ENCODE measurements around the gene DMKN.

The DMKN gene

GRCh38 chr19:35540356-35540927 lies 27.0 kb upstream of the DMKN start:
- Mint-ChIP-seq H3K27ac (no peak overlapping the region), H3K9me3 (no peaks in the 10 kb centered on the region), H3K4me1 (peaks cover 29% of the 10 kb centered on the region), H3K27me3 (no peaks in the 10 kb centered on the region), H3K36me3 (no peaks in the 10 kb centered on the region), H3K4me3 (no peak overlapping the region)
- ATAC-seq: no peak

DNA sequence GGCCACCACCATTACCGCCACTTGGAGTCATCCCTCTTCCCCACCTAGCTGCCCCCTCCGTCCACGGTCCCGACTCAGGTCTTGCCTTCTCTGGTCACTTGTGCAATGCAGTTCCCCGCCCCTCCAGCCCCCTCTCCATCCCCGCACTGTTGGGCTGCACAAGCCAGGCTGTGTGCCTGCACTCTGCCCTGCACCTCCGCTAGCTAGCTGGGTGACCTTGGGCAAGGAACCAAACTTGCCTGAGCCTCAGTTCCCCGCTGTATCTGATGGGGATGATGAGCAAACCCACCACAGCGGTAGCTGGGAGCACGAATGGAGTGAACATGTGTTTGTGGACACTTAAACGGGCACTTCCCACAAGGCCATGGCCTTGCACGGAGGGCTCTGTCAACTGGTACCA lies 26.4 kb upstream of the DMKN start:
- H3K4me1 Mint-ChIP-seq: peaks cover 28% of the 10 kb centered on the region
- no peak overlapping the region for H3K4me3 Mint-ChIP-seq
- H3K27me3 Mint-ChIP-seq: no peaks in the 10 kb centered on the region
- H3K36me3 Mint-ChIP-seq: no peaks in the 10 kb centered on the region
- ATAC-seq: no peak
- no peak overlapping the region for H3K27ac Mint-ChIP-seq
- H3K9me3 Mint-ChIP-seq: no peaks in the 10 kb centered on the region

DNA sequence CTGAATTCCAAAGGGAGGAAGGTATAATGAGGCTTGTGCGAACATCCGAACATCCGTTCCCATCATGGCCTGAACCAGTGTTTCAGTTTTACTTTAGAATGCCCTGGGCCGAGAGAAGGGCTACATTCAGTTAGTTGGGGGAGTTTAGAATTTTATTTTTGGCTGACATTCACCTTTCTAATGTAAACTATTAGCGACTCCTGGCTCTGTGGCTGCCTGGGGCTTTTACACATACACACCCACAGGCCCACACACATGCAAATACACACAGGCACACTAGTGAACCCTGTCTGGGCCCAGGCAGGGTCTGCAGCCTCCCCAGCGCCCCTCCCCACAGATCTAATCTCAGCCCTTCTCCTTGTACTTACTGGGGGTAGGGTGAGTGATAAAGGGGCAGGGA lies 25.9 kb upstream of the DMKN start:
- Mint-ChIP-seq H3K27me3 (no peaks in the 10 kb centered on the region), H3K4me3 (no peak overlapping the region), H3K9me3 (no peaks in the 10 kb centered on the region), H3K36me3 (no peaks in the 10 kb centered on the region), H3K4me1 (peaks cover 23% of the 10 kb centered on the region), H3K27ac (no peak overlapping the region)
- ATAC-seq: no peak

DNA sequence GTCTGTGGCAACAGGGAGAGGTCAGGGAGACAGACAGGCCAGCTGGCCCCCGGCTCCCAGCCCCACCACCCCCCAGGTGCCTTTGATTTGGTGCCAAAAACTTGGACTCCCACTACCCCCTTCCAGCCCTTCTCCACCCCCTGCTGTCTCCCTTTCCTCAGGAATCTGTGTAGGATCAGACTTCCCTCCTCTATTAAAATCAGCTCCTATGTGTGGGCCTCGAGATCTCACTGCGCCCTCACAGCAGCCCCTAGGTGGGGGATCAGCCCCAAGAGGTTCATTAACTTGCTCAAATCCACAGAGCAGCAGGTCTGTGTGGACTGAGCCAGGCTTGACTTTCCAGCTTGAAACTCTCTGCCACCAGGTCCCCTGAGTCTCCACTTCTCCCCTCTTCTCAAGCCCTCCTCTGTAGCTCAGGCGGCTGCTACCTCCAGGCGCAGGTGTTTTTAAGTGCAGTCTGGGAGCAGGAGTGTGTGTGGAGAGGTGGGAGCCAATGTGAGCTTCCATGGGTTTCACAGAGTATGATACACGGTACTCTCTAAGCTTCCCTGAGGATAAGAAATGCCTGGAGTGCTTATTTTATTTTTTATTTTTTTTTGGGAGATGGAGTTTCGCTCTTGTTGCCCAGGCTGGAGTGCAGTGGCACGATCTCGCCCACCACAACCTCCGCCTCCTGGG lies 21.5 kb upstream of the DMKN start:
- H3K27me3 Mint-ChIP-seq: peaks cover 29% of the 10 kb centered on the region
- H3K9me3 Mint-ChIP-seq: no peaks in the 10 kb centered on the region
- H3K36me3 Mint-ChIP-seq: no peaks in the 10 kb centered on the region
- no peak overlapping the region for H3K27ac Mint-ChIP-seq
- H3K4me1 Mint-ChIP-seq: peaks cover 23% of the 10 kb centered on the region
- ATAC-seq: no peak
- no peak overlapping the region for H3K4me3 Mint-ChIP-seq

DNA sequence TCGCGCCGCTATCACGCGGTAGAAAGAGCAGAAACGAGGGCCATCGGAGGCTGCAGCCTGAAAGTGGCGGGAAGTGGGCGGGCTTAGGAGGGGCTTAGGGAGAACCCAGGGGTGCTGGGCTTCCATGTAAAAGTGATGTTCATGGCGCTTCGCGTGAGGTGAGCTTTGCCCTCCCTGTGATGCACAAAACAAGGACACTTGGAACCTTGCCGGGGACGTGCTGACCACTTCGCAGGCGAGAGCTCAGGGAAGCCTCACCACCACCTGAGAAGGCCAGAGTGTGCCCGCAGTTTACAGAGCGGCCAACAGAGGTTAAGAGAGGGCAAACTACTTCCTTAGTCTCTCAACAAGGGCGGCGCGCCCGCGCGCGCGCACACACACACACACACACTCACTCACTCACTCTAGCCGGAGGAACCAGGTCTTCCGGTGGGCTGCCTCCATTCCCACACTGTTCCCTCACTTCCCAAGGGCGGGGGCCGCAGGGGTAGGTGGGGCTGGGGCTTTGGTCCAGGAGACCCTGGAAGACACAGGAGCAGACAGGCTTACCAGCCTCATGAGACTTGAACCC lies 20.5 kb upstream of the DMKN start:
- peak overlapping the region; percentile 23 for H3K4me3 Mint-ChIP-seq
- no peaks in the 10 kb centered on the region for H3K9me3 Mint-ChIP-seq
- peak; percentile 84 for ATAC-seq
- peaks cover 39% of the 10 kb centered on the region for H3K27me3 Mint-ChIP-seq
- peaks cover 16% of the 10 kb centered on the region for H3K4me1 Mint-ChIP-seq
- no peak overlapping the region for H3K27ac Mint-ChIP-seq
- no peaks in the 10 kb centered on the region for H3K36me3 Mint-ChIP-seq

GRCh38 chr19:35533201-35533821 lies 19.9 kb upstream of the DMKN start, which contains the start of gene GAPDHS:
Gene GAPDHS (plus strand): TSS chr19:35533456. CDS start chr19:35533528, 72 bp downstream.
- H3K4me3 Mint-ChIP-seq: peak within 1 kb of the TSS; percentile 23
- H3K9me3 Mint-ChIP-seq: no peaks in the 10 kb centered on the region
- no peak for ATAC-seq
- H3K27ac Mint-ChIP-seq: no peak within 1 kb of the TSS
- no peaks in the 10 kb centered on the region for H3K36me3 Mint-ChIP-seq
- H3K27me3 Mint-ChIP-seq: peaks cover 45% of the 10 kb centered on the region
- H3K4me1 Mint-ChIP-seq: peaks cover 16% of the 10 kb centered on the region

DNA sequence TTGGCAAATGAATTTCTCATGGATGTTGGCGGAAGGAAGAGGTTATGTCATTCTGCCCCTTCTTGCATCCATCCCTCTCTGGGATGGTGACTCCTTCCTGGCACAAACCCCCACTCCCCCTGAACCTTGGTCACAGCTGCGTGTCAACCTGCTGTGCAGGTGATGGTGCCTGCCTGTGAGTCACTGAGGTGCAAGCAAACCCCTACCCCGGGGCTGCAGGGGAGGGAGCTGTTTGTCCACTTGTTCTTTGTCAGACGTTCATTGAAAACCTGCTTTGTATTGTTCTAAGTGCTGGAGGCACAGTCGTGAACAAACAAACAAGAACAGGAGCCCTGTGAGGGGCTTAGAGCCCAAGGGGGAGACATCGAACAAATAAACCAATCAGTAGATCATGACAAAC lies 17.8 kb upstream of the DMKN start:
- ATAC-seq: no peak
- peaks cover 66% of the 10 kb centered on the region for H3K27me3 Mint-ChIP-seq
- H3K27ac Mint-ChIP-seq: no peak overlapping the region
- no peaks in the 10 kb centered on the region for H3K9me3 Mint-ChIP-seq
- peaks cover 16% of the 10 kb centered on the region for H3K4me1 Mint-ChIP-seq
- H3K4me3 Mint-ChIP-seq: no peak overlapping the region
- H3K36me3 Mint-ChIP-seq: no peaks in the 10 kb centered on the region

DNA sequence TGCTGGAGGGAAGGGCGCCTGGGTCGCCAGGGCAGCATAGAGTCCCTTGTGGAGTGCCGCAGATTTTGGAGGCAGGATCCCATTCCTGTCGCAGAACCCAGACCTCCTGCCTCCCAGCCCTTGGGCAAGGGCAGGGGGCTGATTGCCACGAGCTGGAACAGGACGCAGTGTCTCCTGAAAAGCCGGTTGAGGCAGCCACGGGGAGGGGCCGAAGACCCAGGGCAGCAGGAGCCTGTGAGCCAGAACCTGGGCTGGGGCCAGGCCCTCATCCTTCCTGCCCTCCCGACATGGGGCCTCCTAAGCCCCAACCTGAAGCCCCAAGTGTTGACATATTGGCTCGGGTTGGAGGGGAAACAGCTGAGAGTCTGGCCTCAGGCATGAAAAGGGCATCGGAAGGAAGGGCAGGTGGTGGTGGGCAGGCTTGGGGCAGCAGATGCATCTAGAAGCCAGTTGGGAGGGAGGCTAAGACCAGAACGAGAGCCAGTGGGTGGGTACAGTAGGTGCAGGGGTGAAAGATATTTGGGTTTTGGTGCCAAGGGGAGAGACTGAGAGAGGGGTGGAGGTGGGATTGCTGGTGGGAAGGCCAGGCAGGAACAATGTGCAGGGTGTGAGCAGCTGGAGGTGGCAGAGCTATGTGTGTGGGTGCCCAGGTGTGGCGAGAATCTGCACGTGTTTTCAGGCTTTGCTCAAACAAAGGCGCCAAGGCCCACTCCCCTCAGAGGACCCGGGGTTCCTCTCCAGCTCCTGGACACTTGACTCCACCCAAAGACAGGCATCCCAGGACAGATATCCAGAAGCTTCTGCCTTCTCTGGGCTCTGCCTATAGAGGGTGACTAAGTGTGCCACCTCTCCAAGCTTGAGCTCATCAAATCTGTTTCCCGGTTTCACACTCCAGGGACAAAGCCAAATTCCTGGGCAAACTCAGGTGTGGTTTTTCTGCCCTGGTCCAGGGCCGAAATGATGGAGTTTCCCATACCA lies 16.1 kb upstream of the DMKN start:
- Mint-ChIP-seq H3K4me3 (no peak overlapping the region), H3K27ac (no peak overlapping the region), H3K9me3 (no peaks in the 10 kb centered on the region), H3K27me3 (peaks cover 78% of the 10 kb centered on the region), H3K4me1 (peaks cover 16% of the 10 kb centered on the region), H3K36me3 (no peaks in the 10 kb centered on the region)
- no peak for ATAC-seq

DNA sequence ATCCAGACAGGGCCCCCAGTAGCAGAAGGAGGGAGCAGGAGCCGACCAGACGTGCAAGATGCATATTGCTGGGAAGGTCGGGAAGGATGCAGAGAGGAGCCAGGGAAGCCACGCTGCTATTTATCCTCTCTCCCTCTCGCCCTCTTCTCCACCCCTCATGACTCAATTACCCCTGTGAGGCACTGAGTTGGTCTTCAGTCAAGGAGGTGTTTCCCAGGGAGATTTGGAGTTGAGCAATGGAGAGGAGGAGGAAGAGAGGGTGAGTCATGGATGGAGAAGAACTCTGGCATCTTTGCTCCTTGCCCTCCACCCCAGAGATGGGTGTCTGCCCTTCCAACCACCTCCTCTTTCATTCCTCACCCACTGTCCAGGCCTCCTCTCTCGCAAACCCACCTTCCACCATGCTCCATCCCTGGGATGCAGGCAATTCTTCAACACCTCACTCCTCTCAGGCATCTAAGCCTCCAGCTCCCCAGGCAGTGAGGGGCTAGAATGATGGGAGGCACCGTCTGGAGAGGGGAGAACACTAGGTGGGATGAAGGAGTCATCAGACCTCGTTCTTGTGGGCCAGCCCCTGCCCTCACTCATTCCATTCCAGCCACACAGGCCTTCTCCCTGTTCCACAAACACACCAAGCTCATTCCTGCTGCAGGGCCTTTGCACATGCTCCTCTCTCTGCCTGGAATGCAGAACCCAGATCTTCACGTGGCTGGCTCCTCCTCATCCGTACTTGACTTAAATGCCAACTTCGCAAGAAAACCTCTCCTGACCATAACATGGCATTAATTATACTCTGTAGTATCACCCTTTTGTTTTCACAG lies 15.0 kb upstream of the DMKN start, which contains the start of gene SBSN:
Gene SBSN (minus strand): TSS at position 94 of the 821 bp plus-strand sequence. CDS start 30 bp downstream, at position 64.
- H3K4me3 Mint-ChIP-seq: no peak within 1 kb of the TSS
- ATAC-seq: no peak
- no peaks in the 10 kb centered on the region for H3K36me3 Mint-ChIP-seq
- peaks cover 89% of the 10 kb centered on the region for H3K27me3 Mint-ChIP-seq
- H3K9me3 Mint-ChIP-seq: no peaks in the 10 kb centered on the region
- H3K27ac Mint-ChIP-seq: no peak within 1 kb of the TSS
- peaks cover 6% of the 10 kb centered on the region for H3K4me1 Mint-ChIP-seq

- Mint-ChIP-seq H3K9me3 (no peaks in the 10 kb centered on the region), H3K27ac (no peak overlapping the region), H3K27me3 (peaks cover 76% of the 10 kb centered on the region), H3K4me1 (no peaks in the 10 kb centered on the region), H3K36me3 (no peaks in the 10 kb centered on the region), H3K4me3 (no peak overlapping the region)
- no peak for ATAC-seq
Observed at GRCh38 chr19:35525873-35526272, 12.4 kb upstream of the DMKN start.

- Mint-ChIP-seq H3K4me3 (no peak overlapping the region), H3K36me3 (no peaks in the 10 kb centered on the region), H3K9me3 (no peaks in the 10 kb centered on the region), H3K27me3 (peaks cover 69% of the 10 kb centered on the region), H3K27ac (no peak overlapping the region), H3K4me1 (no peaks in the 10 kb centered on the region)
- ATAC-seq: no peak
Observed at GRCh38 chr19:35524181-35524837, 10.9 kb upstream of the DMKN start.

- Mint-ChIP-seq H3K36me3 (no peaks in the 10 kb centered on the region), H3K9me3 (no peaks in the 10 kb centered on the region), H3K27me3 (peaks cover 61% of the 10 kb centered on the region), H3K4me1 (no peaks in the 10 kb centered on the region), H3K4me3 (no peak overlapping the region), H3K27ac (no peak overlapping the region)
- no peak for ATAC-seq
Observed at GRCh38 chr19:35522745-35523327, 9.4 kb upstream of the DMKN start.

GRCh38 chr19:35521124-35521743 lies 7.8 kb upstream of the DMKN start:
- peaks cover 55% of the 10 kb centered on the region for H3K27me3 Mint-ChIP-seq
- no peaks in the 10 kb centered on the region for H3K36me3 Mint-ChIP-seq
- no peak overlapping the region for H3K27ac Mint-ChIP-seq
- no peak for ATAC-seq
- H3K4me1 Mint-ChIP-seq: no peaks in the 10 kb centered on the region
- H3K9me3 Mint-ChIP-seq: no peaks in the 10 kb centered on the region
- H3K4me3 Mint-ChIP-seq: no peak overlapping the region
